GM12872 (cell line): Measurements from ENCODE around the gene MNAT1.

Experiments used
- CTCF ChIP-seq: IDR thresholded peaks from 3 replicates; pipeline ENCODE4 v1.5.1; 2011; ENCODE audit warnings: low read depth, mild to moderate bottlenecking, low read length, moderate library complexity; ENCODE audit not compliant: insufficient read depth

The MNAT1 gene

GRCh38 chr14:61019537-61019936 is 285.0 kb downstream of the MNAT1 start:
- no peak for TF ChIP-seq CTCF
